GM12891 (cell line): Measurements from ENCODE around the gene MAGEA9B.
"Not testable (repeated sequence)": the region's sequence is repeated elsewhere in the genome, so short reads cannot be mapped to it uniquely, and the experiment has no call there.

Experiments used
- PAX5 ChIP-seq: IDR thresholded peaks from 2 replicates; pipeline ENCODE4 v1.6.1; 2011; ENCODE audit warnings: low read length, moderate library complexity, mild to moderate bottlenecking; ENCODE audit not compliant: insufficient read depth, severe bottlenecking
- POLR2A ChIP-seq: IDR thresholded peaks from 2 replicates; pipeline ENCODE4 v1.6.1; 2011; ENCODE audit warnings: low read depth, low read length, control low read depth
- POLR2AphosphoS5 ChIP-seq: IDR thresholded peaks from 2 replicates; pipeline ENCODE4 v1.6.1; 2011; ENCODE audit warnings: low read depth, low read length, control low read depth
- TAF1 ChIP-seq: IDR thresholded peaks from 2 replicates; pipeline ENCODE4 v1.6.1; 2011; ENCODE audit warnings: low read depth, low read length, control low read depth

GRCh38 chrX:149605248-149605885, 18.1 kb upstream of the MAGEA9B start:
- not testable (repeated sequence) for TF ChIP-seq TAF1, POLR2A, POLR2AphosphoS5, PAX5
